Activated CD4-positive, alpha-beta T cell treated with anti-CD3 and anti-CD28 coated beads for 48 hours (primary cell): ENCODE results near the gene MTCH1.

ENCODE experiments used
- DNase-seq: peaks from one replicate; pipeline ENCODE4 v3.0.0-alpha.2; 2020

MTCH1 gene

DNA sequence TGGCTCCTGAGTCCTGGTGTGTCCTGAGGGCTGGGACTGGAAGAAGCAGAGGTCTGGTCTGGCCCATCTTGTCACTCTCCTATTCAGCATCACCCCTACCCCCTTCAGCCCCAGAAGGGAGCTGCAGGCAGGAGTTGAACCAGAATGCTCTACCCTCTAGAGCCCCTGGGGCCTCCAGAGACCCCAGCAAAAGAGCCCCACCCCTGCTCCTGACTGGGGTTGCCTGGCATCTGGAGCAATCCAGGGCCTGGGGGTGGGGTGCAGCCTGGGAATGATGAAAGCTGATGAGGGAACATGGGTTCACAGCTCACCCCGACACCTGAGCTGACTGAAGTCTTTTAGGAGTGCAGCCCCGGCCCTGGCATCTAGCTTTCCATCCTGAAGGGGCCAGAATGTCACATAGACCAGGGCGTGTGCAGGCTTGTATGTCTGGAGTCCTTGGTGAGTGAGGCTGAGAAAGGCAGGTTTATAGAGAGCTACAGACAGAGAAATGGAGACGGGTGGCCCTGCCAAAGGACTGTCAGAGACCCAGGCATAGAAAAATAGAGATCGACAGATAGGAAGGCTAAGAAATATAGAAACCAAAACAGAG lies 31.7 kb upstream of the MTCH1 start:
- no peak for DNase-seq

DNA sequence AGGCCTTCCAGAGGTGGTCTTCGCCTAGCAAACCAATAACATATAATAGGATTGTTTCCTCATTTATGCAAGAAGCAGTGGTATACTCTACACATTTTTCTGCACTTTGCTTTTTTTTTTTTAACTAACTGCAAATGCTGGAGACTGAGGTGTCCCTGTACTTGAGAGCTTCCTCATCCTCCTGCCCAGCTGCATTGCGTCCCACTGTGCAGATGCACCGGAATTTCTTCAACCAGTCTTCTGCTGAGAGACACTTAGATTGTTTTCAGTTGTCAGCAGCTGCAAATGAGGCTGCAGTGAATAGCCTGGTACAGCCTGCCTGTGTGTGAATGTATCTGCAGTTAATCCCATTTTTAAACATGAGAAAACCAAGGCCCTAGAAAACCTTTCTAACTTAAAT lies 31.0 kb upstream of the MTCH1 start:
- no peak for DNase-seq

DNA sequence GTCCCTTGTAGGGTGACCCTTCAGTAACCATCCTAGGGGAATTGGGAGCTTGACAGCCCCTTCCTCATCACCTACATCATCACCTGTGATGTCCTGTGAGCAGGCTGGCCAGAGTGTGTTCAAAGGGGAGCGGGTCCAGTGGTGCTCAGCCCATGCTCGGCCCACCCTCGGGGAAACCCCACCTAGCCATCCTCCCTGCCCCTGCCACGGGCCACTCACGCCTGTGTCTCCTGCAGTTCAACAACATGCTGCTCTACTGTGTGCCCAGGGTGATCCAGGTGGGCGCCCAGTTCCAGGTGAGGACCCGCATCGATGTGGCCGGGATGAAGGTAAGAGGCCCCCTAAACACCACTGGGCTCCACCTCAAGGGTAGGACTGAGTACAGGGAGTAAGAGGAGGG lies 29.5 kb upstream of the MTCH1 start:
- DNase-seq: no peak

DNA sequence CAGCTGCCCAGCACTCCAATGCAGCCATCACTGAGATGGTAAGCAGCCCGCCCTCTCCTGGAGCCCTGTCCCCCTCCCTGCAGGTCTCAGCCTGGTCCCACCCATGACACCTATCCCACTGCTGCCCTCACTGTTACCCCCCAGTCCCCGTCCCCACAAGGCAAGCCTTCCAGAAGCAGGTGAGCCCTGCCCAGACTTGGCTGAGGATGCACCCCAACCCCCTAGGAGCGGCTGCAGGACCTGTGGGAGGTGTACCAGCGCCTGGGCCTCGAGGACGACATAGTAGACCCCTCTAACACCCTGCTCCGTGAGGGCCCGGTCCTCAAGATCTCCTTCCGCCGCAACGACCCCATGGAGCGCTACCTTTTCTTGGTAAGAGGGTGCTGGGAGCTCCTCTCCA lies 28.7 kb upstream of the MTCH1 start:
- no peak for DNase-seq

DNA sequence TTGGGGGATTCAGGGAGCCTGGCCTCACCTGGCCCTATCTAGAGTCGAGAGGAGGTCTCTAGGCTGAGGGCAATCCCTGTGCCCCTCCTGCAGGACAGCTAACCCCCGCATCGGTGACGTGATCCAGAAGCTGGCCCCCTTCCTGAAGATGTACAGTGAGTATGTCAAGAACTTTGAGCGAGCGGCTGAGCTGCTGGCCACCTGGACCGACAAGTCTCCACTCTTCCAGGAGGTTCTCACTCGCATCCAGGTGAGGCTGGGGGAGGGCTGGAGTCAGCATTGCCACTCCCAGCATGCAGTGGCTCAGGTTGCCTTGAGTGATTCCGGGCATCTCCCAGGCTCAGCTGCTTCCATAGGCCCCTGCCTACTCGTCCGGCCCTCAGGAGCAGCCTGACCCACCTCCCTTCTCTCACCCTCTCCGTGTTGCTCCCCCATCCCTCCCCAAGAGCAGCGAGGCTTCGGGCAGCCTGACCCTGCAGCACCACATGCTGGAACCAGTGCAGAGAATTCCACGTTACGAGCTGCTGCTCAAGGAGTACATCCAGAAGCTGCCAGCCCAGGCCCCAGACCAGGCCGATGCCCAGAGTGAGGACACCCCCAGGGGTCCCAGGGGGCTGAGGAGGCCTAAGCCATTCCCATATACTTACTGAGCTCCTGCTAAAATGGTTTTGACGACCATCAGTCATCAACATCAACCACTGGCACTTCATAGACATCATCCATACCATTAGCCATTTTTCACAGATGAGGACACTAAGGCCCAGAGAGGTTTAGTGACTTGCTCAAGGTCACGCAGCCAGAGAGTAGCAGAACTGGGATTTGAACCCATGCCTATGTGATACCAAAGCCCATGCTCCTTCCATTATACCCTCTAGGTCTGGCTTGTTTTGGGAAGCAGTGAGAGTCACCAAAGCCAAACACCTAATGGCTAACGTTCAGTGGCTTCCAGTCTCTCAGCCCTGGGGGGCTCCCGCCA lies 27.8 kb upstream of the MTCH1 start:
- no peak for DNase-seq

DNA sequence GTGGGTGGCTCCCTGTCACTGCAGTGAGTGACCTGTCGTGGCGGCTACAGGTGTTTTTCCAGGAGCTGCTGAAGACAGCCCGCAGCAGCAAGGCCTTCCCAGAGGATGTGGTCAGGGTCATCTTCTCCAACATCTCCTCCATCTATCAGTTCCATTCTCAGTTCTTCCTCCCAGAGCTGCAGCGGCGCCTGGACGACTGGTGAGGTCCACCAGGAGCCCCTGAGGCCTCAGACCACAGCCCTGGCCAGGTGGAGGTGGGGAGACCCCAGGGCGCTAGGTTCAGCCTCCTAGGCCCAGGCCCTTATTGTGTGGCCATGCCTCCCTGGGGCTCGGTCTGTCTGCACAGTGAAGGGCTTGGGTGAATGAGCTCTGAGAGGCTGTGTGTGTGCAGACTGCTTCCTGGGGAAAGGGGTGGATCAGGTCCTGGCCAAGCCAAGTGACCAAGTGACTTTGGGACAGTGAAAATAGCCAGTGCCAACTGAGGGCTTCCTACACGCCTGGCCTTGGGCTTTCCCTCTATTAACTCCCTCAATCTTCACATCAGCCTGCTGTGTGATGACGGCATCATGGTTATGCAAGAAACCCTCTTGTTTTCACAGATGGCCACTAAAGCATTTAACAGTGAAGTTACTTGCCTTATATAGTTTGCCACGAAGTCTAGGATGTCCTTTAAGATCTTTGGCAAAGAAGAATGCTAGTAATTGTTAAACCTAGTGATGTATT lies 25.8 kb upstream of the MTCH1 start:
- DNase-seq: no peak

DNA sequence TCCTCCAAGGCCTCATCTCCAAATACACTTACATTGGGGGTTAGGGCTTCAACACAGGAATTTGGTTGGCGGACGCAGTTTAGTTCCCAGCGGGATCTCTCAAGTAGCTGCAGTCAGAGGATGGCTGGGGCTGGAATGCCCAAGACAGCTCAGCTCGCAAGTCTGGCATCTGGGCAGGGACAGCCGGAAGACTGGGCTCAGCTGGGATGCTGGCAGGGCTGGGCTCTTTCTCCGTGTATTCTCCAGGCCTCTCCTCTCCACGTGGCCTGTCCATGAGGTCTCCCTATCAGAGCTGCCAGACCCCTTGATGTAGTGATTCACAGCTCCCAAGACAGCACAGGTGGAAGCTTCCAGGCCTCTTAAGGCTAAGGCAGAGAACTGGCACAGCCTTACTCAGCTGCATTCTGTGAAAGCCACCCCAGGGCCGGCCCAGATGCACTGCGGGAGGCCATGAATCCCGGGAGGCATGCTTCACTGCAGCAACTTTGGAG lies 24.5 kb upstream of the MTCH1 start:
- DNase-seq: no peak

DNA sequence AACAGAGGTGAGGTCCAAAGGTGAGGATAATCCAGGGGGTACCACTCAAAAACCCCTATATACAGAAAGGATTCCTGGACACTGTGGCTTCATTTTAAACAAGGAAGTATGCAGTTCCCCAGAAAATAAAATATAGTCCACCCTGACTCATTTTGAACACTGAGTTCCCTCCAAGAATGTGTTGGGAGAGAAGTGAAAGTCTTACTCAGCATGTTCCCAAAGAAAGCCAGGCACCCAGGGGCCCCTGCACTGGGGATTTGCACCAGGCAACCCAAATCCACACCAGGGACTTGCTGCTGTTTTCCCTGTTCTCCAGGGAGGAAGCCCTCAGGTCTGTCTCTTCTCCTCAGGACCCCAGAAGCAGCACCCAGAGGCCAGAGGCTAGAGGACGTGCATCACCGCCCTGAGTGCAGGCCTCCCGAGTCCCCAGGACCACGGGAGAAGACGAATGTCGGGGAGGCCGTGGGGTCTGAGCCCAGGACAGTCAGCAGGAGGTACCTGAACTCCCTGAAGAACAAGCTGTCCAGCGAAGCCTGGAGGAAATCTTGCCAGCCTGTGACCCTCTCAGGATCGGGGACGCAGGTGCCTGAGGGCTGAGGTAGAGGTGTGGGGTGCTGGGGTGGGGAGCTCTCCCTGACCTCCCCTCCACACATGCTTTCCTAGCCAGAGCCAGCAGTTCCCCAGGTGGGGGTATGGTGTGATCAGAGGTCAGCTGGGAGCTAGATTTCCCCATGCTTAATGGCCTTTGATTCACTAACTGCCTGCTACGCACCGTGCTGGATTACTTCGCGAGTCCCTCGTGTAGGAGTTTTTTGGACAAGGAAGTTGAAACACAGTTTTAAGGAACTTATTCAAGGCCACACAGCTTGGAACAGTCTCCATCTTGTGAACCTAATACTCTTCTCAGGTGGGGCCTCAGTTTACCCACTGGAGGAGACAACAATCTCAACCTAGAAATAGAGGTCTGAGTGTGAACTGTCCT lies 22.8 kb upstream of the MTCH1 start:
- no peak for DNase-seq

DNA sequence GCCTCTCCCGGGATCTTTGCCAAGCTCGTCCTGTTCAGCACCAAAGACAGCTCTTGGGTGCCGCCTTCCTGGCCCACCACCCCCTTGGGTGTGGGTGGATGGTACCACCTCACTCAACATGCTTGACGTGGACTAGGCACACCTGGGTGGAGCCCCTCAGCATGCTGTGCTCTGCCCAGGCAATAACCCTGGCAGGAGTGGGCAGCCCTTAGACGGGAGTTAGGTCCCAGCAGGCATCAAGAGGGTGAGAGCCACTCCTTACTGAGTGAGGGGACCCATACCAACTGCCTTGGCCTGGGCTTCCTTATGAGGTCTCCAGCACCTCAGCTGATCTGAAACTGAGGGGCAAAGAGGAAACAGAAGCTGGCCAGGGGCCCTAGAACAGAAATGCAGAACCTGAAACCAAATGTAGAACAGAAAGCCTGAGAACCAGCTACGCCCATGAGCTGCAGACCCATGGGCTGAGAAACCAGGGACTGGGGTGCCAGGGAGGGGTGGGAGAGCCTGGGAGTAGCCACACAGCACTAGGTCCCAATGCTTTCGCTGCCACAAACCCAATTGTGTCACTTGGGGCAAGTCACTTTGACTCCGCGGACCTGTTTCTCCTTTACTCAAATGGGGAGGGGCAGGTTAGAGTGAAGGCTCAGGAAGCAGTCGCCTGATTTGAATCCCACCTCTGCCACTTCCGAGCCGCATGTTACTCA lies 21.5 kb upstream of the MTCH1 start:
- no peak for DNase-seq

DNA sequence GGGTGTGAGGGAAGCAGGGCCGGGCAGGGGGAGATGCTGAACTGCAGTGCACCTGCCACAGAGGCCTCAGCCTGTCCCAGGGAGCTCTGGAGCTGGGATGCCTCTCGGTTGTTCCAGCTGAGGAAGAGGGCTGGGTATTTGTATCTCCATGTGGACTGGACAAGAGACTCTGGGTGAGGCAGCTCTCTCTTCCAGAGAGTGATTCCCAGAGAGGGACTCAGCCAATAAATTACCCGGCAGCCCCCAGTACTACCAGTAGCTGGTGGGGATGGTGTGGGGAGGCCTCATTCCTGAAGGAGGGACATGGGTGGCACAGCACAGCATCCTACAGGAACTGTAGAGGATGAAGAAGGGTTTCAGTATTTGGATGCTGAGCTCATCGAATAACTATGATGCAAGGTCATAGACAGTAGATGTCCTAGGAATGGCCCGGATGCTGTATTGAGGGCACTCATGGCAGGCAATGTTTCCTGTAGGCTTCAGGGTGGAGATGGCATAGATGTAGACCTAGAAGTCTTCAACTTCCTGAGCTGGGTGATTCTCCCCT lies 20.9 kb upstream of the MTCH1 start:
- DNase-seq: no peak

DNA sequence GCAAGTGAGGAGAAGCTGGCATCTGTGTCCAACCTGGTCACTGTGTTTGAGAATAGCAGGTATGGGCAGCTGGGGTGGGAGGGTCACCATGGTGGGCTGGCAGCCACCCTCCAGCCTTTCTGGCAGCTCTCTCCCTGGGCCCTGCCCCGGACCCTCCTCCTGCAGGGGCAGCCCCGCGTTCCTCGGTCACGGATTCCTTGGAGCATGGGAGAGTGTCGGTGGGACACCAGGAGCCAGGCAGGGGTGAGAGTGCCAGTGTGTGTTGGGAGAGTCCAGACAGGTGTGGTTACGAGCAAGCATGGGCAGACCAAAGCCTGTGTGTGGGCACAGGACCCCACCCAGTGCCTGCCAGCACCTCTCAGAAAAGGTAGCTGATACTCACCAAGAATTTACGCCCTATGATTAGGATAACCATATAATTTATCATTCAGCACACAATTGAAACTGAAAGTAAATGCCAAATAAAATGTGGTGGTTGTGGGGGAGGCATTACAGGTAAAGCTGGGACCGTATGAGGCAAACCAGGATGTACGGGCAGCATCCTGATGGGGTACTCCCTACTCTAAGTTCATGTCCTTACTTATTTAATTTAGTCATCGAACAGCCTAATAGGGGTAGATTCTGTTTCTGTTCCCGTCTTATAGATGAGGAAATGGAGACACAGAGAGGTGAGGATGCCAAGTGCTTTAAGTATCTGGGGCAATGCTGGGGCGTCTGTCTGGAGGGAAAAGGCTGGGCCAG lies 20.0 kb upstream of the MTCH1 start:
- DNase-seq: no peak

DNA sequence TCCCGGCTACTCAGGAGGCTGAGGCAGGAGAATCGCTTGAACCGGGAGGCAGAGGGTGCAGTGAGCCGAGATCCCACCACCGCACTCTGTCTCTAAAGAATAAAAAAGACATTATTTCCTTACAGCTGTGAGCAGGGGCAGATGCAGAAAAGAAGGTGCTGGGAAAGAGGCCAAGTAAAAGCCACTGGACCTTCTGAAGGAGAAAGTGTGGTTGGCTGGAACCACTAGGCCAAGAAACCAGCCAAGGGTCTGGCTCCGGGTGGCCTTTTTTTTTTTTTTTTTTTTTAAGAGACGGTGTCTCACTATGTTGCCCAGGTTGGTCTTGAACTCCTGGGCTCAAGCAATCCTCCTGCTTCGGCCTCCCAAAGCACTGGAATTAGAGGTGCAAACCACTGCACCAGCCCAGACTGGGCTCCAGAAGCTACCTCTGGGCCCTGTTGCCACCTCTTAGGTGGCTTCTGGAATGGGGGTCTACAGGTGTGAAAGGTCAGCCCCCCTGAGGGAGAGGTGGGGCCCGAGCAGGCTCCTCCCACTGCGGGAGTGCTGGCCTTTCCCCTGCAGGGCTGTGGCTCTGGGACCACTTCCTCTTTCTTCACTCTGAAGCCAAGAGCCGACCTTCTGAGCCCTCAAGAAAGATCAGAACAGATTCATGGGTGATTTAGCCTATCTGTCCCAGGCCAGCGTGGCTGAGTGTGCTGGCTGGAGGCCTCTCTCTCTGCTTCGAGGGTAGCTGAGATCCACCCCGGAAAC lies 19.2 kb upstream of the MTCH1 start, which contains the start of gene FGD2:
TSS of gene FGD2 (plus strand) at position 595 of the 750 bp plus-strand sequence. CDS start 163 bp downstream, outside the sequence.
- DNase-seq: no peak

DNA sequence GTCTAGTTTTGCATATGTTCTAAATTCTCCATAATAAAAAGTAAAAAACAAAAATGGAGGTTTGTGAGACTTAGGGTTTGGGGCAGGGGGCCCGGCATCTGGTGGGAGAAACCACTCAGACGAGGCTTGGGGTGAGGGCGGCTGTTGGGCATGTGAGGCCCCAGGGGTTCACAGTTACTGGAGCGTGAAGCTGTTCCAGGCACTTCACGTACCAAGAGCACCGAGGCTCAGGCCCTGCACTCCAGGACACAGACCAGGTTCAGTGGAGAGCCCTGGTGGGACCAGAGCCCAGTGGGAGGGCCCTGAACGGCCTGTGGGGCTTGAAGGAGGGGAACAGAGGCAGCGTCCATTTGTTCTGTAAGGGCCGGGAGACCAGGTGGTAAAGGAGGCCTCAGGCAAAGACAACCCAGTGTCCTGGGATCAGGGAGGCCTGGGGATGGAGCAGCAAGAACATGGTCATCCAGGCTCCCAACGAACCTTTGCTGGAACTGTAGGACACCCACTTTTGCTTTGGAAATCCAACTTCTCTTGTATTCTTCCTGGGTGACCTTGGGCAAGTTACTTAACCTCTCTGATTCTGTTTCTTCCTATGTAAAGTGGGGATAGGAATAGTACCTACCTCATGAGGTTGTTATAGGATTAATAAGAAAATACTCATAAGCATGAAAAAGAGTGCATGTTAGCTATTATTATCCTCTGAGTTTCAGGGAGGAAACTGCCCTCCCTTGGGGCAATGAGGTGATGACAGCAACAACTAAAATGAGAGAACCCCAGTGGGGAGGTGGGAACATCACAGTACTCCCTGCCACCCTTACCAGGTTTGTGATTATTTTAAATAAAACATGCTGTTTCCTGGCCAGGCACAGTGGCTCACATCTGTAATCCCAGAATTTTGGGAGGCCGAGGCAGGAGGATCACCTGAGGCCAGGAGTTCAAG lies 18.3 kb upstream of the MTCH1 start:
- no peak for DNase-seq

DNA sequence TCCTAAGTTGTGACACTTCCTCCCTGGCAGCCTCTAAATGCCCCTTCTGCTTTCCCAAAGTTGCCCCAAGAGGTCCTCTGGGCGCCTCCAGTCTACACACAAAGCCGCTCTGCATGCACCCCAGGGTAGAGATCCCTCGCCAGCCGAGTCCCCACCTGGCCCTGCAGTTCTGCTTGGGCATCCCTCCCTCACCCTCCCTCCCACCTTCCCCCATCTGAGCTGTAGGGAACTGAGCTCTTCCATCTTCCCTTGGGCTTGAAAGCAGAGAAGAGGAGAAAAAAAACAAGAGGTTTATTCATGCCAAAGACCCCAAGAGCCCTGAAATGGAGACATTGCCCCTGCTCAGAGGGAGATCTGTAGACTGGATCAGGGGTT lies 13.7 kb upstream of the MTCH1 start:
- DNase-seq: no peak

DNA sequence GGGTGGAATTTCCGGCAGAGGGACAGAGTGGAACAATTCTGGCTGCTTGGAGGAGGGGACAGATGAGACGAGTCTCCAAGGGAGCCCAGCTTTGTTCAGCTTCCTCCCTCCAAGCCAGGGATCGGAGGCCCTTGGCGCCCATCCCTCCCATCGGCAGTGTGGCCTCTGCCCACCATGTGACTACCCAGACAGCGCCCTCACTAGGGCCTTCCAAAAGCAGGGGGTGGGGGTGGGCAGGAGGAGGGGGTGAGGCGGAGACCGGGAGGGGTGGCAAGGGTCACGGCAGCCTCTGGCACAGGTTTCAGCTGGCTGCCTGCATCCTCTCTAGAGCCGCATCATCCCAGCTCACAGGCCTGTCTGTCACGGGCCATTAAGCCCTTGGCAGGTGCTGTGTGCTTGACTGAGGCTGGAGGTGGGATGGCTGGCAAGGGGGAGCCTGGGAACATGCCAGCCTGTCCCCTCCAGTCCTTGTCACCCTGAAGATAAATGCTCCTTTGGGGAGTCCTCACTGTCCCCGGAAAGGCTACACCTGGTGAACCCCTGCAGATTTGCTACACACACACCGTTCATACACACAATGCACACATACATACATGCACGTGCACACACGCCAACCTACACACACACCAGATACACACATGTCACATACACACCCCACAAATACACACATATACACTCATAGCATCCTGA lies 13.2 kb upstream of the MTCH1 start:
- no peak for DNase-seq

DNA sequence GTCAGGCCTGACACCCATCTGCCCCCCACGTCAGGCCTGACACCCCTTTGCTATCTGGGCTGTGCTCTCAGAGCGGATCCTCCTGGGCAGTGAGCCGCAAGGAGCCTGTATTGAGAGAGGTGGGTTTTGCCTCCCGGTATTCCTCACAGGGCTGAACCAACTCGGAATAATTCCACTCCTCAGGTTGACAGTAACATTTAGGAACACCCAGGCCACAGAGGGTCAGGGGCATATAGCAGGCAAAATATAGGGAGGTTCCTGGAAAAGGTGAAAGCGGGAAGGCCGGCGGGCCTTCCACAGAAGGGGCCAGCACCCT lies 12.7 kb upstream of the MTCH1 start:
- DNase-seq: no peak

DNA sequence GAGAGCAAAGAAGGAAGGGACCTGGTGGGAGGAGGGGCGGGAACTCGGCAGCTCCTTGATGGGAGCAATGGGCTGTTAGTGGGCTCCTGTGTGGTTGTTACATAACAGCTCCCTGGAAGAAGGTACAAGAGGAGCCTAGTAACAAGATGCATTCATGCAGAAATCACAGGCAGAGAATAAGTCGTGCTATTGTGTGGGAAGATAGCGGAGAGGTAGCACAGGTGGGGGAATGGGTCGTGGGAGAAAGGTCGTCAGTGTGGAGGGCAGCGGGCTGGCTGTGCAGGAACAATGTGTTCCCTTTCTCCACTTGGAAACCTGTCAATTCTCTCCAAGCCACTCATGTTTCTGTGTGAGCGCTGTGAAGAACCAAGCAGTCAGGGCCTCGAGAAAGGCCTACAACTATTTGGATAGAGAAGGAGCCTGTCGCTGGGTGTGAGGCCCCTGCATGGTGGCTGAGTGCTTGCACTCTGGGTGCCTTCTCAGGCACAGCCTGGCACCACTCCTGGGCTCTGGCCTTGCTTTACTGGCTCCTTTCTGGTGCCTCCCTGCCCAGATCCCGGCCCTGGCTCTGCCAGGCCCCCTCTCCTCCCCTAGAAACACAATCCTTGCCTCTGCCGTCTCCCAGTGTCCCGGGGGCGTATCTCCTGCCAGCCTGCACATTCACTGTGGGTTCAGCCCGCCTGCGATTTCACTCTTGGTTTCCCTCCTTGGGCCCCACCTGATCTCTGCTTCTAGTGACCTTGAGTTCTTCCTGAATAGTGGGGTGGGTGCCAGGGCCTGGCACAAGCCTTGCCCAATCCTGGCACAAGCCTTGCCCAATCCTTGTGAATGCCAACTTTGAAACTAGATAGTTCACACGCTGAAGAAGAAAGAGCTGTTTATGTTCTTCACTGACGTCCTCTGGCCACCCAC lies 12.1 kb upstream of the MTCH1 start:
- DNase-seq: no peak
